Caki2 (cell line): ENCODE results near the gene C9. TPM values are rescaled to one million over a fixed set of nuclear protein-coding genes. Genes with fewer than 3 reads are reported as not detected.

Experiments
- DNase-seq: peaks from one replicate; pipeline ENCODE4 v3.0.0-alpha.2; 2015; ENCODE audit warnings: low read depth
- in situ Hi-C: cut with HindIII; loops from 2 replicates; pipeline ENCODE4 v1.10.0; 2016; ENCODE audit warnings: low sequenced_read_pairs, low pct_unique_long_range_greater_than_20kb, mixed read lengths
- total RNA-seq: library from RNA; depleted of rRNA; stranded (reverse); fragments of >200 nt; shearing (Covaris generic); gene quantifications from 2 replicates; pipeline ENCODE4 v1.2.3, GENCODE V29; 2014; ENCODE audit warnings: low replicate concordance

C9 gene
- total RNA-seq, 1 experiment from 2014 or later = not detected

DNA sequence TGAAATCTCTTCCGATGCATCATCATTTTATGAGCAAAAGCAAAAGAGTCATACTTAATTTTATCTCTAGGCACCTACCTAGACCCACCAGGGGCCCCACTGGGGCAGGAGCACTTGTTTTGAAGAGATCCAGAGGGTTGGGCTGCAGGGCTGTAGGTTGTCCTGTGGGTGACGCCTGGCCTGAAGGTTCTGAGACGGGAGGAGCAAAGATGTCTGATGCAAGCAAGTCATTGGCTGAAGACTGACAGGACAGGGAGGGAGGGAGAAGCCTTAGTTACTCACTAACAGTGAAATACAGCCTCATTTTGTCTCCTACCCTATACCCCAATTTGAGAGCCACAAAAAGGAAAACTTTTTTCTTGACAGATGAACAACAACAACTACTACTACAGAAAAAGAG is 17.1 kb upstream of the C9 start:
- in situ Hi-C loops = loop anchor here (25.0 kb wide), 1 partner anchor 156 kb away; no protein-coding TSS in a partner anchor
- DNase-seq = no peak

DNA sequence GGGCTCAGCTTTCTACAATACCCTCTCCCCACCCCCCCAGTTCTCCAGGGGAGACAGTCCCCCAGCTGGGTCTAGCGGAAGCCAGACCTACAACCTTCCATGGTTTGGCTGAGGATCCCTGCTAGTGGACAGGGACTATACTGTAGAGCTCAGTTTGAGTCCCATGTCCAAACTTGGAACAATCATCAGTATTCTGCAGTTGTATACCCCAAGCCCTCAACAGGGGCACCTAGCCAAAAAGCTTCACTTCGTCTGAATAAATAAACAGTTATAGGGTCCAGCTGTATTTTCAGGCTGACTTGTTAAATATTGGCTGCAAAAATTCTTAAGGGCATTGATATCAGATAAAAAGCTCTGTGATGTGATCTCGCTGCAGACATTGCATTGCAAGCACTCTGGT is 15.4 kb upstream of the C9 start:
- DNase-seq = no peak
- in situ Hi-C loops = loop anchor here (25.0 kb wide), 1 partner anchor 158 kb away; no protein-coding TSS in a partner anchor

DNA sequence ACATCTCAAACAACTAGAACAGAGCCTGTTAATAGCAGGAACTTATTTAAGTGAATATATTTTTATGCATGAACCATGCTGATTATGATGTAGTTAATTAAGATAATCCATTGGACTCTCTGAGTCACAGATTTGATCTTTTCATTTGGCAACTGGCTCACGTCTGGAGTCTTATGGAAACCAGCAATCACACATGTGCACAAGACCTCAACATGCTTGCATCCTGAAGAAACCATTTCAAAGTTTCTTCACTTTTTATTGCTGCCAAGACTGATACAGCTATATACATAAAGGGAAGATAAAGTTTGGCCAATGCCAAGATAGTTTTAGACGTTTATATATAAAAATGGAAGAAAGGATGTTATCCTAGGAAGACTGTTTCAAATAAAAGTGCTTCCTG is 13.3 kb upstream of the C9 start:
- in situ Hi-C loops = loop anchor here (25.0 kb wide), 1 partner anchor 160 kb away; no protein-coding TSS in a partner anchor
- DNase-seq = no peak

DNA sequence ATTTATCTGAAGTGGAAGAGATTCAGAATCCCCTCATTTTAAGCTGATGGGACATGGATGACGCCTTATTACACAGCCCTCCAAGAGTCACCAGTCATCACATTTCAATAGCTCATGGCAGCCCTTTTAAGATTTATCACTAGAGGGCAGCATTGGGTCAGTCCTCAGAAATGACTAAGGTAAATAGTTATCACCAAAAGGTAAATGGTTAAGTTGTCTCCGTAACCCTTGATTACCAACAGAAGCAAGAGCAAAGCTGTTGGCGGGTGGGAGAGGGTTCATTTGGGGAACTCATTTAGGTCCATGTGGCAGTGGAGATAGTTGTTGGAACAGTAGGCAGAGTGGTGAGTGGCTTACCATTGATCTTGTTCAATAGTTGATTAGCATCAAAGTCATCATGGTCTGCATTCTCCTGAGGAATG is 12.0 kb upstream of the C9 start:
- peak; percentile 54 for DNase-seq
- in situ Hi-C loops = loop anchor here (25.0 kb wide), 1 partner anchor 161 kb away; no protein-coding TSS in a partner anchor

DNA sequence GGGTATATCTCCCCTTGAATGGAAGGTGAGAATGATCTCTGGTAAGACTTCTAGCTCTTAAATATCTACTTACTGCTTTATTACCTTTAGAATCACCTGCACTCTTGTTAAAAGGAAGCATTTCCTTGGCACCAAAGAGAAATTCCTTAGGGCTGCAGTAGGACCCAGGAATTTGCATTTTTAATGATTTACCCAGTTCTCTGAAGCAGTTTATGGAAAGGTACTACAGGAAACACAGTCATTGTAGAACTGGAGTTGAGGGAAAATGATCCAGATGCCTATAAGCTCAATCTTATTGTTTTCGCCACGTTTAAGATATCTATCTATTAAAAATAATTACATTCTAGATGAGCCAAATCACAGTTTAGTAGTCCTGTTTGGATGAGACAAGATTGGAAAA is 9.5 kb upstream of the C9 start:
- in situ Hi-C loops = no loop called here
- DNase-seq = peak; percentile 6

DNA sequence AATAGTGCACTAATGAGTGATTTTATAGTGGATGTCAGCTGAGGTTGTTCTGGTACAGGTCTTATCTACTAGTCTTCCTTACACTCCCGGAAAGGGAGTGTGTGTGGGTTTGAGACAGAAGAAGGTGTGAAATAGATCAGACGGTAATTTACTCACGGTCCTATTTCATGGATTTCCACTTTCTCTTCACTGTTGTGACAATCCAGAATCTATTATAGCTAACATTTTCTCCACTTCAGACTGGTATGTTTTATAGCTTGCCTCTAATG is 7.0 kb upstream of the C9 start:
- in situ Hi-C loops = no loop called here

DNA sequence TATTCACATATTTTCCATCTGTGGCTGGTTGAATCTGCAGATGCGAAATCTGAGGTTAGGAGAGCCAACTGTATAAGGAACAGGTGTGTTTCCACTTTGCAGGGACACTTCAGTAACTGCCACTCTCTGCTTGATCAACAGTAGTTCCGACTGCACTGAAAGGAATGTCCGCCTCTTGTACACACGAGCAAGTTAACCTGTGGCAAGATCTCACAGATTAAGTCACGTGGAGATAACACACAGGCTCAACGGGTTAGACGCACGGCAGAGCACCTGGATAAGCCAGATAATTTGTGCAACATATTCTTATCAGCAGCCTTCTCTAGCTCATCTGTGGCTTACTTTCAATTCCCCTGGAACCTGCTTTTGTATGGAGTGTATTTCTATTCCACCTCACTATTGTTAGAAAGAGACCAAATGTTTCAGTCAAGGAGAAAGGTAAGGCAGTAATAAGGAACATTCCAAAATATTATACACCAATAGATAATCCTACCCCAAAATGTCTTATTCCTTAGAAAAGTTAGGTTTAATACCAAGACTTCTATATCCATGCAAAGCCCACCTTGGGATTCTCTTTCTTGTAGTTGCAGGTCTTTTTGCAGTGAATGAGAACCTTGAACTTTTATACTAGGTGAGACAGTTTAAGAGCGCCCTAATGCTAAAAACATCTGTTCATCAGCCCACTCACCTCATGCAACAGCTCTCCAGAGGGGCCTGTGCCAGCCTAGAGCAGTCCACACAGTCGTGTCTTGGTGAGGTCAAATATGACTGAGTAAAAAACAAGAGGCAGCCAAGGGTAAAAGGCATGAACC is 6.5 kb upstream of the C9 start:
- no peak for DNase-seq
- in situ Hi-C loops = no loop called here

More for the DNA sequence above, 7.0 kb upstream of the C9 start:
- no peak for DNase-seq

DNA sequence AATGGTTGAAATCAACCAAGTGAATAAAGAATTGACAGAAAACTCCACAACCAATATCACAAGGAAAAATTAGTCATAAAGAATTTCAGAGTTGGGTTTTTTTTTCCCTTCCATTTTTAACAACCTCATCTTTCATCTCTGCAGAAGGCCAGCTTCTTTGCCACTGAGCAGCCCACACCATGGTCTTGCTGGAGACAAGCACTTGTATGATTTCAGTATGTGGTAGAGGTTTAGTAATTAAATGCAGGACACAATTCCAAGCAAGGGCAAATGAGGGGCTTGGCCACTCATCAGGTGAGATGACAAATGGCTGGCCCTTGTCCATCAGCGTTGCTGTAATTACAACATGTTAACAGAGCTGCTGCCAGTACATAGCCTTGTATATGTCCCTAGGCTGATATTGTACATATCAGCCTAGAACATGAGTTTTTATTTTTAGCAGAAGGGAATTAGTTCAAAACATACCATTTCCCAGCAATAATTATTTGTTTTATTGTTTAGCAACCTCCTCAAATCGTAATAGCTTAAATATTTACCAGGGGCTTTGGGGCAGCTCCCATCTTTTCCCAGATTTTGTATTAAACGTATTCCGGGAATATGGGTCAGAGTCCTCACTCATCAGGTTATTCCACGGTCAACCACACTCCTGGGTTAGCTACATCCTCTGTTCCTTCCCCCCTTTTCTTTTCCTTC is 5.0 kb upstream of the C9 start:
- DNase-seq = no peak
- in situ Hi-C loops = no loop called here

DNA sequence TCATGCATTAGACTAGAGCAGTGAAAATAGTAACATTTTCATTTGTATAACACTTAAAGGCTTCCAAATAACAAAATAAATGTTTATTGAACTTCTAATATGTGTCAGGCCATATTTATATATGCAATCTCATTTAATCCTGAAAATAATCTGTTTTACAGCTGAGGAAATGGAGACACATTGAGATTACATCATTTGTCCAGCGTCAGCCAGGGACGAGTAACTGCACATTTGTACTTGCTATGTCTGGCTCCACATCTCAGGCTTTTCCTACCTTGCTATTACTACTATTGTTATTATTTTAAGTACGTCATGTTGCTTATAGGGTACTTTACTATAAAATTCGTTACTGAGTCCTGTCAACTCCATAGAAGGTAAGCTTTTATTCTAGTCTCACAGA is 3.8 kb upstream of the C9 start:
- no peak for DNase-seq
- in situ Hi-C loops = no loop called here

DNA sequence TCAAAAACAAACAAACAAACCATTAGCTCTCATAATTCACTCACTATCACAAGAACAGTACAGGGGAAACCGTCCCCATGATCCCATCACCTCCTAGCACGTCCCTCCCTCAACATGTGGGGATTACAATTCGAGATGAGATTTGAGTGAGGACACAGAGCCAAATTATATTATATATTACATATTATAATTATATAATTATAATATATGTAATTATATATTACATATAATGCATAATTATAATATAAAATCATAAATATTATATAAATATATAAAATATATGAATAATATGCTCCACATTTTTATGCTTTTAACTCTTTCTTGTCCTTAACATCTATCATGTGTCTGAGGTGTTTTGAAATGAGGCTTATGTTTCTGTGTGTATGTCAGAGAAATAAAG is 3.4 kb upstream of the C9 start:
- DNase-seq = no peak
- in situ Hi-C loops = no loop called here

DNA sequence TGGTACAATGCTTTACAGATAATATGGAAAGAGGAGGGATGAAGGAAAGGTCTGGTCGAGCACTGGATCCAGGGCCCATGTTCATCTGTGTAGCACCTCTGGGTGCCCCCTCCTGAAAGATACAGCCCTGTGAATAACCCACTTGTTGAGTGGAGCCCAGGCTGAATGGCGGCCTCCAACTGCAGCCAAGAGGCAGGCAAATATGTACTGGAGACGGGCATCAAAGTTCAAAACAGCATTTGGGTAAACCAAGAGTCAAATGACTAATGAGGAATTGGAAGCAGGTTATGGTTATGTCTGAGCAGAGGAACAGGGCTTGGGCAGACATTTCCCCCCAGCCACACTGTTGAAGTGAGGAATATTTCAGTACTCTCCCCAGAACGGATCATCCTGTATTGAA is 1.1 kb downstream of the C9 start:
- no peak for DNase-seq
- in situ Hi-C loops = no loop called here

DNA sequence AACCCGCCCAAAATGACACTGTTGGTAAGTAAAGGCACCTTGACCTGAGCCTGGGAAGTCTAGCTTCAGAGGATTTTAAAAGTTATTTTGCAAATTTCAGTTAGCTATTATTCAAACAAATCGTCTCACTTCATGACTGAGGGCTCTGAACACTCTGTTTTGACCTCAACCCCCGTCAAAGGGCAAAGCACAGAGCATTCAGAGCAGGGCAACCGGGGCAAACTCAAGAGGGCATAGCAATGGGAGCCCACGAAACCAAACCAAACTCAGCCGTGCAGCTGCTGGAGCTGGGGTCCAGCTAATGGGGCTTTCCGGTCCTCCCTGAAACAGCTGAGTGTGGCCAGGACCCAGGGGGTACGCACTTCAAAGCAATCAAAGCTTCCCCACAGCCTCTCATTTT is 1.6 kb downstream of the C9 start:
- in situ Hi-C loops = no loop called here
- DNase-seq = no peak

DNA sequence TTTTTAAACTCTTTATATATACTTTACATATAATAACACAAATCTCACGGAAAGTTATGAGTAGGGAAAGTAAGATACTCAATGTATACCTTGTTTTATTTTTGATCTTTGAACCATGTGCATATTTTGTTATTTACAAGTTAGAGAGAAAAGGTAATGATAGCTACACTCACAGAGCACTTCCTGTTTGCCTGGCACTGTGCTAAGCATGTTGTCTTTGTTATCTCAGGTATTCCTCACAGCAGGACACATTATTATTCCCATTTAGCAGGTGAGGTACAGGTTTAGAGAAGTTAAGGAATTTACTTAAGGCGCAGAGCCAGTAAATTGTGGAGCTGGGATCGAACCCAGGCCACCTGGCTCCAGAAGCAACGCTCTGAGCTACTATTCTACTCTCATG is 3.0 kb downstream of the C9 start:
- no peak for DNase-seq
- in situ Hi-C loops = no loop called here

DNA sequence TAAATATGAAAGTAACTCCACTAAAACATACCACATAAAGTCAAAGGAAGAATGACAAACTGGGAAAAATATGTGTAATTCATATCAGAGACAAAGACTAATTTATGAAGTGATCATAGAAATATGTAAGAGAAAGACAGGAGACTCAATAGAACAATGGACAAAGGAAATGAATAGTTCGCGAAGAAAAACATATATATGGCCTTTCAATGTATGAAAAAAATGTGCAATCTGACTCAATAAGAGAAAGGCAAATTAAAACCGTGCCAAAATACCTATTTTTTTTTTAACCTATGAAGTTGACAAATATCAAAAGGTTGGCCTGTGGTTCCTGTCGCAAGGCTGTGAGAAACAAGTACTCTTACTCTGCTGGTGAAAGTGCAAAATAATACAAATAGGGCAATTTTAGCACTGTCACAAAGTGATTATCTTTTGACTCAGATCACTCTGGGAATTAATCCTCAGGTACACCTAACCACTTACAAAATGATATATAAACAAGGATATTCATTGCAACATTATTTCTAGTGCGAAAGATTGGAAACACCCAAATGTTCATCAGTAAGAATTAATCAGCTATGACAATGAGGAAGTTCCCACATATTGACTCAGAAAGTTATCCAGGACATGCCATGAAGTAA is 3.7 kb downstream of the C9 start:
- DNase-seq = no peak
- in situ Hi-C loops = no loop called here

DNA sequence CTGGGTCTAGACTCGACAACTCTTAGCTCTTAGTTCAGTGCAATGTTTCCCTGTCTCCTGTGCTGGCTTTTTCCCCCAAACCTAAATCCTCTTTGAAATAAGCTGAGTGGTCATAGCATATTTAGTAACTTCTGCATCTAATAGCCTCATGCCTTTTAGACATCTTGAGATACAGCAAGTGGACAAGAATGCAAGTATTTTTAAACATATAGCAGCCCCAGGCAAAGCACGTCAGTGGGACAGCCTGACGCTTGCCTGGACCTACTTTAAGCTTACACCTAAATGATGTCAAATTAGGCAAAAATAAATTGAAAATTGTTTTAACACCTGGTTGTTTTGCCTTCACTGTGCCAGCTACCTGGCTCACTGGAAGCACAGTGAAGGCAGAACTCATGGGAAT is 8.0 kb downstream of the C9 start:
- in situ Hi-C loops = no loop called here
- no peak for DNase-seq

DNA sequence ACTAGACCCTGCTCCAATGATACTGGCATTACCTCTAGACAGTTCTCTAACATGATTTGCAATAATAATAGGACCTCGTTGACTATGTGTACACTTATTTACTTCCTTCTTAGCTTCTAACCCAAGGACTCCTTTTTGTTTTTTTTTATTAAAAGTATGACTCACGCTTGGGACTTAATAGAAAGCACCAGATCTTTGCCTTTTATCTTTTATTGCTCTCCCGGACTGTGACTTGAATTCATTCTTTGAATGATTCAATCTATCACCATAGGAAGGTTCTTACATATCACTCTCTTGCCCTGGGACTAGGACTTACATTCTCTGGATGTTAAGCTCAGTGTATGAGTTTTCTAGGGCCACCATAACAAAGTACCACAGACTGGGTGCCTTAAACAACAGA is 9.0 kb downstream of the C9 start:
- DNase-seq = no peak
- in situ Hi-C loops = no loop called here

DNA sequence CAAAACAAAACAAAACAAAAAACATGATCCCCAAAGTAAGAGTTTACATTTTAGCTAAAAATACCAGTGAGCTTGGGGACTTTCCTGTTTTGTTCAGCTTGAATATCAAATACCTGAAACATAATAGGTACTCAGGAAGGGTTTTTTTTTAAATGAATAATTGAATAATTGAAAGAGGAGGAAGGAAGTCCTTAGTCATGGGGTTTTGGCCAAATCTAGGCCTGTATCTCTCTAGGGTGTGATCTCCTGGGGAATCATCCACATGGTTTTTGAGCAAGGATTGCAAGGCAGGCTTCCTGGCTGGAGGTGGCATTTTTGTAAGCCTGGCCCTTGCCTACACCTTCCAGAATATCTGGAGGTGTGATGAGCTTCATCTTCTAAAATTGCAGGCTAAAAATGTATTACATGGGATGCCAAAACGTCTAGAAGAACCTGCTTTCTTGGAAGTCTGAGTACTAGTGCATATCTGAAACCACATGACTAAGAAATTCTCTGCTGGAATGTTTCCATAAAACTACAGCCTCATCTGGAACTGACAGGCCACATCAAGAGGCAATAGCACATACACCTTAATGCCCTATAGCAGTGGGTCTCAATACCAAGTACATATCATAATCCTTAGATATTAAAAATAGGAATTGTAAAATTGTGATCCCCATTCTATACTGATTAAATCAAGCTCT is 10.4 kb downstream of the C9 start:
- DNase-seq = no peak
- in situ Hi-C loops = no loop called here

DNA sequence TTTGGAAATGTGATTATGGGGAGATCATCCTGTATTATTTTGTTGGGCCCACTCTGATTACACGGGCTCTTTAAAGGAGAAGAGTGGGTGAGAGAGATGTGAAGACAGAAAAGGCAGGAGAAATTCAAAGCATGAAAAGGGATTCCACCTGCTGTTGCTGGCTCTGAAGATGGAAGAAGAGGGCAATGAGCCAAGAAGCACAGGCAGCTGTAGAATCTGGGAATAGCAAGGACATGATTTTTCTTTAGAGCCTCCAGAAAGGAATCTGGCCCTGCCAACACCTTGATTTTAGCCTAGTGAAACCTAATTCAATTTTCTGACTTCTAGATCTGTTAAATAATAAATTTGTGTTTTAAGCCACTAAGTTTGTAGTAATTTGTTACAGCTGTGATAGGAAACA is 11.3 kb downstream of the C9 start:
- in situ Hi-C loops = no loop called here

DNA sequence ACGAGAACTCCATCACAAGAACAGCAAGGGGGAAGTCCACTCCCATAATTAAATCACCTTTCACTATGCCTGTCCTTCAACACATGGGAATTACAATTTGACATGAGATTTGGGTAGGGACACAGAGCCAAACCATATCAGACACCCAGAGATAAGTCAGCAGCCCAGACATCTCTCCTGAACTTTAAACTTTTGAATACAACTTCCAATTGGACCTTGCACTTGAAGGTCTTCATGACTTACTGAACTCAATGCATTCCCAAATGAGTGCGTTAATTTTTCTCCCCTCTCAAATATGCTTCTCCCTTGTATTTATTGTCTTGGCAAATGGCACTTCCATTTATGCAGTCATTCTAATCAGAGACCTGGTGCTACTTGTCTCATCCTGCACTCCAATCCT is 12.1 kb downstream of the C9 start:
- in situ Hi-C loops = no loop called here
- DNase-seq = no peak

More for the DNA sequence above, 11.3 kb downstream of the C9 start:
- no peak for DNase-seq
